ENCODE data around the gene LAMC3. TPM values are rescaled to one million over a fixed set of nuclear protein-coding genes. Genes with fewer than 3 reads are reported as not detected.

The LAMC3 gene
- total and polyA plus RNA-seq, 2 experiments from 2014 or later, result not detected

DNA sequence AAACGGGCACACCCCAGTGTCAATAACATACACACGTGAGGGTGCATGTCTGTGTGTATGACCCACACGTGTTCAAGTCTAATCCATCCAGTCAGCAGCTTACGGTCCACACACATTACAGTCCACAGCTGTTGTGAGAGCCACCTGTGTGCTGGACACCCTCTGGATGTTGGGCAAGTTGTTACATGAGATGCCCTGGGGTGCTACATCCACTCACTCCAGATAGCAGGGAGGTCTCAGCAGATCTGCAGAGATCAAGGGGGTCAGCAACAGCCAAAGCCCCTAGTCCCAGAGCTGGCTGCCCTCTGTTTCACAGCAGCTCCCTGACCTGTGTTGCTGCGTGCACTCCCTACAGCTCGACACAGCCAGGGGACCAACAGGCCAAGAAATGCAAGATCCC, 83.1 kb downstream of the LAMC3 start:
- Histone ChIP-seq H3K4me3 (no peak overlapping the region), H3K79me2 (ENCODE audit: insufficient read depth) (no peaks in the 10 kb centered on the region), H3K27ac (no peak overlapping the region), H3F3A (ENCODE audit: insufficient read depth) (no peaks in the 10 kb centered on the region), H3K36me3 (ENCODE audit: low read depth) (no peaks in the 10 kb centered on the region), H3K4me1 (ENCODE audit: insufficient read depth) (no peaks in the 10 kb centered on the region; the same call in 1 of the 2 replicates), H3K27me3 (replicated peaks; ENCODE audit: insufficient read depth) (peaks cover 26% of the 10 kb centered on the region), H2AFZ (no peak overlapping the region), H4K20me1 (ENCODE audit: insufficient read depth) (no peaks in the 10 kb centered on the region), H3K9me2 (ENCODE audit: insufficient read depth) (no peaks in the 10 kb centered on the region), H3K4me2 (ENCODE audit: unreplicated experiment) (no peak overlapping the region), H3K9me3 (ENCODE audit: low read depth) (no peaks in the 10 kb centered on the region), H3K9ac (no peak overlapping the region)
- WGBS, 2 experiments (ENCODE audit: low coverage in 1 of 2, low lambda C conversion rate in 2 of 2, missing lambda C conversion rate in 2 of 2), result 65 to 66% methylated on average over 6 of the region's 6 CpGs
- in situ Hi-C loops (cut with MboI), result no loop called here
- DNase-seq, result no peak
- TF ChIP-seq EZH2phosphoT487 (IDR thresholded peaks at IDR 0.05; ENCODE audit: insufficient read depth, low read depth) (no peak), EZH2 (IDR thresholded peaks at IDR 0.05; ENCODE audit: insufficient read depth, poor library complexity, severe bottlenecking) (no peak)

DNA sequence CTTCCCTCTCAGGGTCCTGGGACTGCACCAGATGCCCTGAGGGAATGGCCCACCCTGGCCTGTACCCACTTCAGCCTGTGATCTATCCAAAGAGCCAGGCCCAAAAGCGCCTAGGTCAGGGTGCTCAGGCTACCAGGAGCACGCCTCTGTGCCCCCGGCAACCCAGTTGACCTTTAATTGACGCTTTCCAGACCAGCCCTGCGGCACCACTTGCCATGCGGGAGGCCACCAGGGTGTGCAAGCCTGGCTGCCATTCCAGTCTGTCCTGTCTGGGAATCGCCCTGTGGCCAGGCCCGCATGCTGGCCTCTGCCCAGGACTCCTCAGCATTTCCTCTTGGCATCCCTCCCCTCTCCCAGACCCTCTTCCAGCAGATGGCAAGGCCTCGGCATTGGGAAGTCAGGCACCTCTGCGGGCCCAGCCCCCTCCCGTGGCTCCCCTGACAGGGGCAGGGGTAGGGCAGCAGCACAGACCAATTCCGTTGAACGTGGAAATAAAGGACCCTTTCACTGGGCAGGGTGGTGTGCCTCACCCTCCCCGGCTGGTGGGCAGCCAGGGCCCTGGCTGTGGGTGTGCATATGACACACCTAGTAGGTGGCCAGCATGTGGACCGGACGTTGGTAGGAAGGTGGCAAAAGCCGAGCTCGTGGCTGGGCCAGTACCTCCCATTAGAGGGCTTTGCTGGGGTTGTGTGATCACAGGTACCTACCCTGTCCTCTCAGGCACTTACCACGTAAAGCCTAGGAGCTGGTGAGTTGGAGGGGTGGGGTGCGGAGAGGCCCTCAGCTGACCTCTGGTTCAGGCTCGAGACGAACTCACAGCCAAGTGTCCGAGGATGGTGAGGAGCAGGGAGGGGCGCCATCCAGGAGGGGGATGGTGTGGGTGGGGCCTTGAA, 83.8 kb downstream of the LAMC3 start:
- in situ Hi-C loops (cut with MboI), result no loop called here
- 67 to 69% methylated on average over 23 to 24 of the region's 24 CpGs for WGBS, 2 experiments (ENCODE audit: low coverage in 1 of 2, low lambda C conversion rate in 2 of 2, missing lambda C conversion rate in 2 of 2)

DNA sequence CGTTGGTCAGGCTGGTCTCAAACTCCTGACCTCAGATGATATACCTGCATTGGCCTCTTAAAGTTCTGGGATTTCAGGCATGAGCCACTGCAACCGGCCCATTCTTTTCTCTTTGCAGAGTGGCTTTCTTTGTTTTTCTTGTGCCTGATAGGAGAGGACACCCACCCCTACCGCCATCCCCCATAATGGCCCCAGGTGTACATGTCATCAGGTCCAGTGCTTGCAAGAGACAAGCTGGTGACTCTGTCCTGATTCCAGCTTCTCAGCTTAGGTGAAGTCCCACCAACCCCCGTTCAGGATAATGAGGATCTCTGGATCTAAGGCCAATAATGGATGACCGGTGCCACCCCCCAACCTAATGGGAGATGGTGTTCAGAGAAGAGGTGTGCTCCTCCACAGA, 85.0 kb downstream of the LAMC3 start:
- H3K9ac ChIP-seq, result no peak overlapping the region
- TF ChIP-seq EZH2phosphoT487 (IDR thresholded peaks at IDR 0.05; ENCODE audit: insufficient read depth, low read depth) (no peak), EZH2 (IDR thresholded peaks at IDR 0.05; ENCODE audit: insufficient read depth, poor library complexity, severe bottlenecking) (no peak)
- H4K20me1 ChIP-seq (ENCODE audit: insufficient read depth), result no peaks in the 10 kb centered on the region
- H3K9me2 ChIP-seq (ENCODE audit: insufficient read depth), result no peaks in the 10 kb centered on the region
- H3K27ac ChIP-seq, result no peak overlapping the region
- no peak overlapping the region for H2AFZ ChIP-seq
- 77 to 81% methylated on average over 5 of the region's 5 CpGs for WGBS, 2 experiments (ENCODE audit: low coverage in 1 of 2, low lambda C conversion rate in 2 of 2, missing lambda C conversion rate in 2 of 2)
- no peak for DNase-seq
- H3K36me3 ChIP-seq (ENCODE audit: low read depth), result no peaks in the 10 kb centered on the region
- H3K27me3 ChIP-seq (replicated peaks; ENCODE audit: insufficient read depth), result peaks cover 35% of the 10 kb centered on the region
- H3K4me1 ChIP-seq (ENCODE audit: insufficient read depth), result no peaks in the 10 kb centered on the region; the same call in 1 of the 2 replicates
- H3K9me3 ChIP-seq (ENCODE audit: low read depth), result no peaks in the 10 kb centered on the region
- in situ Hi-C loops (cut with MboI), result no loop called here
- no peak overlapping the region for H3K4me3 ChIP-seq
- H3K4me2 ChIP-seq (ENCODE audit: unreplicated experiment), result no peak overlapping the region
- H3F3A ChIP-seq (ENCODE audit: insufficient read depth), result no peaks in the 10 kb centered on the region
- H3K79me2 ChIP-seq (ENCODE audit: insufficient read depth), result no peaks in the 10 kb centered on the region

More for the DNA sequence above, 83.8 kb downstream of the LAMC3 start:
- H2AFZ ChIP-seq, result no peak overlapping the region
- peaks cover 33% of the 10 kb centered on the region for H3K27me3 ChIP-seq (replicated peaks; ENCODE audit: insufficient read depth)
- DNase-seq, result no peak
- H3K9me2 ChIP-seq (ENCODE audit: insufficient read depth), result no peaks in the 10 kb centered on the region
- no peaks in the 10 kb centered on the region for H3K36me3 ChIP-seq (ENCODE audit: low read depth)
- no peak overlapping the region for H3K27ac ChIP-seq
- H4K20me1 ChIP-seq (ENCODE audit: insufficient read depth), result no peaks in the 10 kb centered on the region
- H3F3A ChIP-seq (ENCODE audit: insufficient read depth), result no peaks in the 10 kb centered on the region
- no peak overlapping the region for H3K4me3 ChIP-seq
- H3K79me2 ChIP-seq (ENCODE audit: insufficient read depth), result no peaks in the 10 kb centered on the region
- TF ChIP-seq EZH2 (IDR thresholded peaks at IDR 0.05; ENCODE audit: insufficient read depth, poor library complexity, severe bottlenecking) (no peak), EZH2phosphoT487 (IDR thresholded peaks at IDR 0.05; ENCODE audit: insufficient read depth, low read depth) (no peak)
- H3K9ac ChIP-seq, result no peak overlapping the region
- H3K4me2 ChIP-seq (ENCODE audit: unreplicated experiment), result no peak overlapping the region
- no peaks in the 10 kb centered on the region for H3K9me3 ChIP-seq (ENCODE audit: low read depth)
- H3K4me1 ChIP-seq (ENCODE audit: insufficient read depth), result no peaks in the 10 kb centered on the region; the same call in 1 of the 2 replicates

- Histone ChIP-seq H3K9me2 (ENCODE audit: insufficient read depth) (no peaks in the 10 kb centered on the region), H3K79me2 (ENCODE audit: insufficient read depth) (no peaks in the 10 kb centered on the region), H3K27me3 (replicated peaks; ENCODE audit: insufficient read depth) (peaks cover 35% of the 10 kb centered on the region), H3K27ac (no peak overlapping the region), H3K9ac (no peak overlapping the region), H4K20me1 (ENCODE audit: insufficient read depth) (no peaks in the 10 kb centered on the region), H3K4me1 (ENCODE audit: insufficient read depth) (no peaks in the 10 kb centered on the region; the same call in 1 of the 2 replicates), H2AFZ (no peak overlapping the region), H3K4me3 (no peak overlapping the region), H3F3A (ENCODE audit: insufficient read depth) (no peaks in the 10 kb centered on the region), H3K4me2 (ENCODE audit: unreplicated experiment) (no peak overlapping the region), H3K36me3 (ENCODE audit: low read depth) (no peaks in the 10 kb centered on the region), H3K9me3 (ENCODE audit: low read depth) (no peaks in the 10 kb centered on the region)
- no peak for TF ChIP-seq EZH2 (IDR thresholded peaks at IDR 0.05; ENCODE audit: insufficient read depth, poor library complexity, severe bottlenecking)
- no peak for TF ChIP-seq EZH2phosphoT487 (IDR thresholded peaks at IDR 0.05; ENCODE audit: insufficient read depth, low read depth)
- WGBS, 2 experiments (ENCODE audit: low coverage in 1 of 2, low lambda C conversion rate in 2 of 2, missing lambda C conversion rate in 2 of 2), result 1 to 2% methylated on average over 12 of the region's 12 CpGs
- DNase-seq, result peak; percentile 86
- in situ Hi-C loops (cut with MboI), result no loop called here
Measured at GRCh38 chr9:131094622-131095021, 85.6 kb downstream of the LAMC3 start.
